HepG2 (cell line): Measurements from ENCODE around the gene NUDT22. TPM values are rescaled to one million over a fixed set of nuclear protein-coding genes. Genes with fewer than 3 reads are reported as not detected.
A peak's percentile ranks its signal among the peaks of the same experiment; 100 is the strongest.

Source experiments
- ATAC-seq: fragments of 200-7000 bp; cut with Tn5 transposase; 3 replicates; pipeline ENCODE4 v1.9.1; 2020; ENCODE audit warnings: mild to moderate bottlenecking, moderate library complexity
- BruUV-seq: library from RNA; stranded (reverse); fragments of 400-500 nt; replicated peaks from 2 replicates; lab custom pipeline; 2021; lab: Mats Ljungman, UMichigan
- CTCF ChIA-PET: fragments of 300-600 bp; formaldehyde crosslinking; extraction: SDS; loops from one replicate; lab custom pipeline; 2021; ENCODE audit warnings: low total read pairs, inconsistent platforms, low intra/inter-chr PET ratio; lab: Yijun Ruan, JAX
- POLR2A ChIA-PET: fragments of 350-600 bp; sonication (Branson Sonifier 250); formaldehyde crosslinking; loops from one replicate; lab custom pipeline; 2020; ENCODE audit warnings: antibody characterized with exemption, inconsistent platforms; lab: Yijun Ruan, JAX
- DNase-seq: peaks from one replicate; pipeline ENCODE4 v3.0.0-alpha.2; 2015; ENCODE audit warnings: low spot score
- FAIRE-seq: peaks from 3 replicates; lab custom pipeline; 2011; peaks lifted over from hg19 to GRCh38; lab: Jason Lieb, UNC
- H2AFZ ChIP-seq: one replicate; pipeline ENCODE4 v1.6.1; 2011; ENCODE audit warnings: low read length, inconsistent platforms
- H3K27ac ChIP-seq: fragments of 300-600 bp; 3 replicates; pipeline ENCODE4 v1.8.0; 2011; ENCODE audit warnings: mixed run types, mild to moderate bottlenecking, mixed read lengths, low read length, inconsistent platforms; ENCODE audit not compliant: insufficient read depth; ENCODE audit errors: extremely low read length
- H3K27me3 ChIP-seq, 2 experiments: fragments of 200-600 bp in 1 of 2; 2 replicates in 1 of 2; 3 replicates in 1 of 2; pipeline versions ENCODE4 v1.6.0 to v1.8.0; 2011; ENCODE audit warnings: low read length in 2 of 2, mild to moderate bottlenecking in 2 of 2, moderate library complexity in 2 of 2, inconsistent platforms in 1 of 2; ENCODE audit not compliant: insufficient read depth in 2 of 2, control insufficient read depth in 1 of 2
- H3K36me3 ChIP-seq, 2 experiments: fragments of 200-600 bp in 1 of 2; replicated peaks in 1 of 2; 2 replicates in 1 of 2; 3 replicates in 1 of 2; pipeline versions ENCODE4 v1.5.1 to v1.8.0; 2011; ENCODE audit warnings: low read length in 2 of 2, inconsistent platforms in 1 of 2; ENCODE audit not compliant: insufficient read depth in 2 of 2, control insufficient read depth in 1 of 2
- H3K4me1 ChIP-seq: 2 replicates; pipeline ENCODE4 v1.5.1; 2012; ENCODE audit warnings: low read length, inconsistent platforms; ENCODE audit not compliant: insufficient read depth
- H3K4me2 ChIP-seq: 2 replicates; pipeline ENCODE4 v1.6.0; 2011; ENCODE audit warnings: low read depth, low read length, inconsistent platforms
- H3K4me3 ChIP-seq, 3 experiments: fragments of 200-600 bp in 1 of 3; sonication (generic), shearing (Covaris generic) in 1 of 3; replicated peaks in 1 of 3; 2 replicates each; pipeline ENCODE4 v1.5.1; 2011 to 2016; ENCODE audit warnings: low read length in 3 of 3, inconsistent platforms in 2 of 3, low read depth in 2 of 3, mild to moderate bottlenecking in 2 of 3, control low read depth in 1 of 3, mixed read lengths in 1 of 3; ENCODE audit not compliant: insufficient read depth in 1 of 3
- H3K79me2 ChIP-seq: one replicate; pipeline ENCODE4 v1.6.1; 2011; ENCODE audit warnings: low read length, inconsistent platforms; ENCODE audit not compliant: insufficient read depth
- H3K9ac ChIP-seq: 2 replicates; pipeline ENCODE4 v1.6.0; 2011; ENCODE audit warnings: mild to moderate bottlenecking, low read depth, low read length, inconsistent platforms; ENCODE audit not compliant: insufficient read depth
- H3K9me3 ChIP-seq: 2 replicates; pipeline ENCODE4 v1.5.1; 2012; ENCODE audit warnings: mild to moderate bottlenecking, low read length
- H4K20me1 ChIP-seq: 2 replicates; pipeline ENCODE4 v1.6.0; 2011; ENCODE audit warnings: inconsistent platforms, mild to moderate bottlenecking, low read length, moderate library complexity; ENCODE audit not compliant: insufficient read depth
- ARNTL ChIP-seq: sonication (generic); formaldehyde crosslinking; IDR thresholded peaks from 2 replicates; pipeline ENCODE4 v1.4.0; 2020; ENCODE audit warnings: mild to moderate bottlenecking, missing genetic modification reagents
- GABPB1 ChIP-seq: IDR thresholded peaks from 2 replicates; pipeline ENCODE4 v1.6.1; 2016; ENCODE audit warnings: mild to moderate bottlenecking, missing genetic modification reagents, moderate library complexity, missing compliant biosample characterization
- HDAC1 ChIP-seq: sonication (generic); formaldehyde crosslinking; IDR thresholded peaks from 2 replicates; pipeline ENCODE4 v1.5.1; 2020; ENCODE audit warnings: mild to moderate bottlenecking, missing genetic modification reagents
- JUN ChIP-seq: sonication (generic); formaldehyde crosslinking; IDR thresholded peaks from 2 replicates; pipeline ENCODE4 v1.4.0; 2020; ENCODE audit warnings: mild to moderate bottlenecking, missing genetic modification reagents
- KAT8 ChIP-seq: IDR thresholded peaks from 2 replicates; pipeline ENCODE4 v1.6.1; 2016; ENCODE audit warnings: missing genetic modification reagents, missing compliant biosample characterization
- LCORL ChIP-seq, 2 experiments: fragments of 450-650 bp in 1 of 2; sonication (generic) in 1 of 2; formaldehyde crosslinking in 1 of 2; IDR thresholded peaks; 2 replicates each; pipeline versions ENCODE4 v1.5.0 to v1.6.1; 2017 to 2020; ENCODE audit warnings: antibody characterized with exemption in 1 of 2, missing genetic modification reagents in 1 of 2
- MED1 ChIP-seq: sonication (generic); formaldehyde crosslinking; IDR thresholded peaks from 2 replicates; pipeline ENCODE4 v1.4.0; 2020; ENCODE audit warnings: missing genetic modification reagents
- RBAK ChIP-seq: sonication (generic); formaldehyde crosslinking; IDR thresholded peaks from 2 replicates; pipeline ENCODE4 v1.5.1; 2020; ENCODE audit warnings: mild to moderate bottlenecking, missing genetic modification reagents
- RFXAP ChIP-seq: sonication (generic); formaldehyde crosslinking; IDR thresholded peaks from 2 replicates; pipeline ENCODE4 v1.4.0; 2020; ENCODE audit warnings: missing genetic modification reagents, borderline replicate concordance
- SAP130 ChIP-seq: IDR thresholded peaks from 2 replicates; pipeline ENCODE4 v1.6.1; 2016; ENCODE audit warnings: low read depth
- SATB2 ChIP-seq: sonication (generic); formaldehyde crosslinking; IDR thresholded peaks from 2 replicates; pipeline ENCODE4 v1.5.0; 2020; ENCODE audit warnings: missing genetic modification reagents
- SP4 ChIP-seq: sonication (generic); formaldehyde crosslinking; IDR thresholded peaks from 2 replicates; pipeline ENCODE4 v1.8.1; 2023; ENCODE audit warnings: mild to moderate bottlenecking, missing genetic modification reagents
- TBX3 ChIP-seq: fragments of 450-650 bp; IDR thresholded peaks from 2 replicates; pipeline ENCODE4 v1.6.1; 2017; ENCODE audit warnings: antibody characterized with exemption, mild to moderate bottlenecking, inconsistent platforms, borderline replicate concordance
- ZBTB42 ChIP-seq: sonication (generic); formaldehyde crosslinking; IDR thresholded peaks from 2 replicates; pipeline ENCODE4 v1.5.0; 2020; ENCODE audit warnings: mild to moderate bottlenecking, missing genetic modification reagents
- ZNF431 ChIP-seq: sonication (generic); formaldehyde crosslinking; IDR thresholded peaks from 2 replicates; pipeline ENCODE4 v1.9.0; 2022; ENCODE audit warnings: missing genetic modification reagents, low read depth, mild to moderate bottlenecking, borderline replicate concordance
- ZNF768 ChIP-seq: sonication (generic); formaldehyde crosslinking; IDR thresholded peaks from 2 replicates; pipeline ENCODE4 v1.4.0; 2020; ENCODE audit warnings: missing genetic modification reagents
- ZNF816 ChIP-seq: sonication (generic); formaldehyde crosslinking; IDR thresholded peaks from 2 replicates; pipeline ENCODE4 v1.8.0; 2022; ENCODE audit warnings: missing genetic modification reagents, mild to moderate bottlenecking, borderline replicate concordance
- ZNF850 ChIP-seq: sonication (generic); formaldehyde crosslinking; conservative IDR thresholded peaks from 2 replicates; pipeline ENCODE4 v1.9.0; 2021; ENCODE audit warnings: mild to moderate bottlenecking, missing genetic modification reagents
- ZSCAN20 ChIP-seq: sonication (generic); formaldehyde crosslinking; IDR thresholded peaks from 2 replicates; pipeline ENCODE4 v1.4.0; 2020; ENCODE audit warnings: missing genetic modification reagents, mild to moderate bottlenecking, borderline replicate concordance
- WGBS: methylation state at CpG from one replicate; pipeline ENCODE4 v1.1.6; 2017; ENCODE audit warnings: low lambda C conversion rate; 5-methylcytosine and 5-hydroxymethylcytosine counted together
- in situ Hi-C: cut with HindIII; loops from 2 replicates; pipeline ENCODE4 v1.10.0; 2017; ENCODE audit warnings: low pct_unique_long_range_greater_than_20kb; ENCODE audit not compliant: extremely low pct_ligation_motif_present
- intact Hi-C: fragments of 100-400 bp; cut with micrococcal nuclease; formaldehyde crosslinking; loops from one replicate; pipeline ENCODE4 v1.10.0; 2022; ENCODE audit not compliant: unreplicated experiment
- polyA plus RNA-seq, 8 experiments: library from polyadenylated mRNA; depleted of rRNA in 3 of 8; stranded (reverse) in 7 of 8; unstranded in 1 of 8; fragments of >200 nt; fragmentation: Illumina TruSeq in 4 of 8; extraction: Trizol in 4 of 8; gene quantifications; 2 replicates each; pipeline versions ENCODE4 v1.2.1 to v1.2.3, GENCODE V29; 2011 to 2016; ENCODE audit warnings: low read depth in 4 of 8, missing spikeins in 1 of 8, mixed read lengths in 1 of 8; ENCODE audit not compliant: insufficient read depth in 1 of 8
- total RNA-seq, 5 experiments: library from RNA; depleted of rRNA; stranded (reverse); fragments of >200 nt; fragmentation: Illumina TruSeq; extraction: Trizol; gene quantifications; 2 replicates each; pipeline ENCODE4 v1.2.3, GENCODE V29; 2016; ENCODE audit warnings: low read depth in 1 of 5
- TF ChIP-seq, protein P1 (sequence below): sonication (generic); formaldehyde crosslinking; IDR thresholded peaks from 2 replicates; pipeline ENCODE4 v1.4.0; 2020; ENCODE audit warnings: missing genetic modification reagents

NUDT22 gene
- total and polyA plus RNA-seq, 2 of the 13 experiments (the other 11 are each of a cell fraction or from before 2014, with no cell fraction given), result 33.5 to 39.8 TPM

DNA sequence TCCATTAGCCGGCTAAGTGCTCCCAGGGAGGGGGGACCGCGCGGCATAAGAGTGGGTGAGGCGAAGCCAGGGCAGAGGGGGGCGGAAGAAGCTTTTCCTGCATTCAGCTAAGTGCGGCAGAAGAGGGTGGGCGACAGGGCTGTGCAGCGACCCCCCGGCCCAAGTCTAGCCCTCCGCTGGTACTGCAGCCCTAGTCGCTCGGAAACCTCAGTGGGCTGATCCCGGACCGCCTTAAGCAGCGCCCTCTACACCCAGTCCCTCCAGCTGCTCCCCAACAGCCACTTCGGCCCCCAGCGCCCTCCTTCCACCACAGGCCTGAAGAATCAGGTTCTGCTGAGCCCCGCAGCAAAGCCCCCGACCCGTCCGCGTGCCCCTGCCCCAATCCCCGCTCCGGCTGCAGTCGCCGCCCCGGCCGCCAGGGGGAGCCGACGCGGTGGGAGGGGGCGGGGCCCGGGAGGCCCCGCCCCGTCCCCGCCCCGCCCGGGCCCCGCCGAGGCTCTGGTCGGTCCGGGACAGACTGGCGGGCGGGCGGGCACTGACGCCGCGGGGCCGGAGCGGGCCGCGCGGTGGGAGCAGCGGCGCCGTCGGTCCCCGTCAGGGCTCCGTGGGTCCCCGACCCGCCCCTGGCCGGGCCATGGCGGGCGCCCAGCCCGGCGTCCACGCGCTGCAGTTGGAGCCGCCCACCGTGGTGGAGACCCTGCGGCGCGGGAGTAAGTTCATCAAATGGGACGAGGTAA lies 25.1 kb downstream of the NUDT22 start, which contains the start of gene PLCB3:
PLCB3 (plus strand) TSS at position 515 of the 737 bp plus-strand sequence; CDS start at position 635, 120 bp downstream.
- ChIA-PET POLR2A (interaction anchor here (0.9 to 2.1 kb wide), 9 partner anchors 10 to 70 kb away, joined by 3 to 14 read pairs (median 6); partner anchors contain the start of genes ESRRA, FKBP2 and PRDX5), CTCF (no interaction called here)
- H3K9ac ChIP-seq, result peak within 1 kb of the TSS; percentile 70
- no peaks in the 10 kb centered on the region; a peak in 1 of 5 replicates for H3K27me3 ChIP-seq
- intact Hi-C loops, result loop anchor here (2.0 kb wide), 2 partner anchors 18 to 60 kb away; no protein-coding TSS in a partner anchor
- peak; percentile 39 for ATAC-seq
- no peak within 1 kb of the TSS for H2AFZ ChIP-seq
- H3K4me2 ChIP-seq, result peak within 1 kb of the TSS; percentile 100
- H3K27ac ChIP-seq, result no peak within 1 kb of the TSS
- DNase-seq, result no peak
- no TSS peak for BruUV-seq
- H4K20me1 ChIP-seq, result no peaks in the 10 kb centered on the region
- H3K9me3 ChIP-seq, result no peaks in the 10 kb centered on the region
- peaks cover 51% of the 10 kb centered on the region for H3K4me1 ChIP-seq
- H3K36me3 ChIP-seq, result 0 out of 5 replicates have a peak, but pooled peaks cover 1 to 7% of the 10 kb centered on the region in 2 experiments
- WGBS, result 0% methylated on average over 6 of the region's 75 CpGs
- H3K4me3 ChIP-seq, result peak within 1 kb of the TSS; percentile 68 to 88 (median 83)
- no peak for FAIRE-seq
- H3K79me2 ChIP-seq, result peaks cover 10% of the 10 kb centered on the region
- in situ Hi-C loops, result no loop called here
- TF ChIP-seq LCORL (IDR thresholded peaks at IDR 0.05), result no peak
- TF ChIP-seq LCORL (CRISPR knock-in tag; IDR thresholded peaks at IDR 0.05), result 0 out of 2 replicates have a peak, but pooled peaks have one; percentile 21
- TF ChIP-seq ARNTL (CRISPR knock-in tag), result 0 out of 2 replicates have a peak, but pooled peaks have one; percentile 27
- TF ChIP-seq SAP130 (CRISPR knock-in tag), result peak; percentile 15; the same call in 1 of the 2 replicates
- TF ChIP-seq ZNF768 (CRISPR knock-in tag), result 0 out of 2 replicates have a peak, but pooled peaks have one; percentile 11
- no peak for TF ChIP-seq ZSCAN20
- no peak for TF ChIP-seq SATB2 (CRISPR knock-in tag)
- no peak for TF ChIP-seq TBX3
- peak; percentile 85 for TF ChIP-seq SP4 (CRISPR knock-in tag)
- 0 out of 2 replicates have a peak, but pooled peaks have one; percentile 42 for TF ChIP-seq RFXAP
- no peak for TF ChIP-seq ZNF850 (CRISPR knock-in tag)
- no peak for TF ChIP-seq JUN (CRISPR knock-in tag)
- TF ChIP-seq GABPB1 (CRISPR knock-in tag), result peak; percentile 54; the same call in 1 of the 2 replicates
- no peak; the same call in 1 of the 2 replicates for TF ChIP-seq HDAC1 (CRISPR knock-in tag)
- TF ChIP-seq MED1, result no peak
- TF ChIP-seq, protein P1, sequence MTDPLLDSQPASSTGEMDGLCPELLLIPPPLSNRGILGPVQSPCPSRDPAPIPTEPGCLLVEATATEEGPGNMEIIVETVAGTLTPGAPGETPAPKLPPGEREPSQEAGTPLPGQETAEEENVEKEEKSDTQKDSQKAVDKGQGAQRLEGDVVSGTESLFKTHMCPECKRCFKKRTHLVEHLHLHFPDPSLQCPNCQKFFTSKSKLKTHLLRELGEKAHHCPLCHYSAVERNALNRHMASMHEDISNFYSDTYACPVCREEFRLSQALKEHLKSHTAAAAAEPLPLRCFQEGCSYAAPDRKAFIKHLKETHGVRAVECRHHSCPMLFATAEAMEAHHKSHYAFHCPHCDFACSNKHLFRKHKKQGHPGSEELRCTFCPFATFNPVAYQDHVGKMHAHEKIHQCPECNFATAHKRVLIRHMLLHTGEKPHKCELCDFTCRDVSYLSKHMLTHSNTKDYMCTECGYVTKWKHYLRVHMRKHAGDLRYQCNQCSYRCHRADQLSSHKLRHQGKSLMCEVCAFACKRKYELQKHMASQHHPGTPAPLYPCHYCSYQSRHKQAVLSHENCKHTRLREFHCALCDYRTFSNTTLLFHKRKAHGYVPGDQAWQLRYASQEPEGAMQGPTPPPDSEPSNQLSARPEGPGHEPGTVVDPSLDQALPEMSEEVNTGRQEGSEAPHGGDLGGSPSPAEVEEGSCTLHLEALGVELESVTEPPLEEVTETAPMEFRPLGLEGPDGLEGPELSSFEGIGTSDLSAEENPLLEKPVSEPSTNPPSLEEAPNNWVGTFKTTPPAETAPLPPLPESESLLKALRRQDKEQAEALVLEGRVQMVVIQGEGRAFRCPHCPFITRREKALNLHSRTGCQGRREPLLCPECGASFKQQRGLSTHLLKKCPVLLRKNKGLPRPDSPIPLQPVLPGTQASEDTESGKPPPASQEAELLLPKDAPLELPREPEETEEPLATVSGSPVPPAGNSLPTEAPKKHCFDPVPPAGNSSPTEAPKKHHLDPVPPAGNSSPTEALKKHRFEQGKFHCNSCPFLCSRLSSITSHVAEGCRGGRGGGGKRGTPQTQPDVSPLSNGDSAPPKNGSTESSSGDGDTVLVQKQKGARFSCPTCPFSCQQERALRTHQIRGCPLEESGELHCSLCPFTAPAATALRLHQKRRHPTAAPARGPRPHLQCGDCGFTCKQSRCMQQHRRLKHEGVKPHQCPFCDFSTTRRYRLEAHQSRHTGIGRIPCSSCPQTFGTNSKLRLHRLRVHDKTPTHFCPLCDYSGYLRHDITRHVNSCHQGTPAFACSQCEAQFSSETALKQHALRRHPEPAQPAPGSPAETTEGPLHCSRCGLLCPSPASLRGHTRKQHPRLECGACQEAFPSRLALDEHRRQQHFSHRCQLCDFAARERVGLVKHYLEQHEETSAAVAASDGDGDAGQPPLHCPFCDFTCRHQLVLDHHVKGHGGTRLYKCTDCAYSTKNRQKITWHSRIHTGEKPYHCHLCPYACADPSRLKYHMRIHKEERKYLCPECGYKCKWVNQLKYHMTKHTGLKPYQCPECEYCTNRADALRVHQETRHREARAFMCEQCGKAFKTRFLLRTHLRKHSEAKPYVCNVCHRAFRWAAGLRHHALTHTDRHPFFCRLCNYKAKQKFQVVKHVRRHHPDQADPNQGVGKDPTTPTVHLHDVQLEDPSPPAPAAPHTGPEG, result peak; percentile 81; the same call in 1 of the 2 replicates
- TF ChIP-seq ZBTB42 (CRISPR knock-in tag), result no peak
- no peak for TF ChIP-seq ZNF816 (CRISPR knock-in tag)
- 0 out of 2 replicates have a peak, but pooled peaks have one; percentile 2 for TF ChIP-seq KAT8
- TF ChIP-seq ZNF431 (CRISPR knock-in tag), result no peak
- no peak for TF ChIP-seq RBAK (CRISPR knock-in tag)
